Measurements from ENCODE around the gene CD37. TPM values are rescaled to one million over a fixed set of nuclear protein-coding genes. Genes with fewer than 3 reads are reported as not detected.

CD37 gene
- total RNA-seq, 2 experiments from 2014 or later: 182 to 189 TPM

Small RNA genes within 50 kb of the gene (microRNA-seq; reads per million reads assigned to microRNA genes)
- not detected for gene MIR4324 (ENCODE audit: borderline microRNAs expressed, borderline replicate concordance)

Other genes with a start within 250 kb of the CD37 start
- gene SNRNP70, start 250.0 kb upstream of the CD37 start, total RNA-seq: 100 to 1,000 TPM; 163 to 166 TPM
- 1 to 10 TPM; 3.4 to 3.8 TPM for gene LIN7B, start 221.0 kb upstream of the CD37 start, total RNA-seq
- gene C19orf73, start 216.3 kb upstream of the CD37 start, total RNA-seq: 1 to 10 TPM; 1.5 to 1.9 TPM
- gene PPFIA3, start 215.9 kb upstream of the CD37 start, total RNA-seq: 1 to 10 TPM; 4.6 to 4.9 TPM
- not detected for gene HRC, start 180.0 kb upstream of the CD37 start, total RNA-seq
- gene TRPM4, start 177.6 kb upstream of the CD37 start, total RNA-seq: under 1 TPM; 0.22 to 0.62 TPM
- gene SLC6A16, start 10.2 kb upstream of the CD37 start, total RNA-seq: under 1 TPM; 0.77 to 0.98 TPM
- under 1 TPM in 1 of 2 experiments, not detected in 1; 0.20 TPM for gene TEAD2, start 27.0 kb downstream of the CD37 start, total RNA-seq
- gene DKKL1, start 28.5 kb downstream of the CD37 start, total RNA-seq: not detected
- gene KASH5, start 52.8 kb downstream of the CD37 start, total RNA-seq: 1 to 10 TPM; 2.4 to 3.2 TPM
- not detected for gene PTH2, start 88.0 kb downstream of the CD37 start, total RNA-seq
- not detected for gene GFY, start 90.0 kb downstream of the CD37 start, total RNA-seq
- under 1 TPM; 0.12 TPM for gene SLC17A7, start 106.1 kb downstream of the CD37 start, total RNA-seq
- gene PIH1D1, start 116.4 kb downstream of the CD37 start, total RNA-seq: 10 to 100 TPM; 80.7 to 84.4 TPM
- gene ALDH16A1, start 117.8 kb downstream of the CD37 start, total RNA-seq: 10 to 100 TPM; 43.4 to 46.8 TPM
- 10 to 100 TPM; 23.9 to 28.4 TPM for gene FLT3LG, start 138.8 kb downstream of the CD37 start, total RNA-seq
- gene RPL13A, start 152.2 kb downstream of the CD37 start, total RNA-seq: 1,000 to 10,000 TPM; 4,441 to 4,607 TPM
- 1,000 to 10,000 TPM; 3,906 to 3,945 TPM for gene RPS11, start 161.0 kb downstream of the CD37 start, total RNA-seq
- gene FCGRT, start 177.3 kb downstream of the CD37 start, total RNA-seq: 10 to 100 TPM; 15.7 to 17.1 TPM
- gene RCN3, start 192.6 kb downstream of the CD37 start, total RNA-seq: 1 to 10 TPM; 6.7 to 7.2 TPM
- gene NOSIP, start 245.2 kb downstream of the CD37 start, total RNA-seq: 10 to 100 TPM; 76.4 to 77.4 TPM
- under 1 TPM; 0.52 TPM for gene PRRG2, start 245.9 kb downstream of the CD37 start, total RNA-seq